GM21423 (cell line): Measurements from ENCODE around the gene CCDC9.
"Not testable (repeated sequence)": the region's sequence is repeated elsewhere in the genome, so short reads cannot be mapped to it uniquely, and the experiment has no call there.

ENCODE experiments used
- ATAC-seq: cut with Tn5 transposase; IDR thresholded peaks from one replicate; pipeline ENCODE4 v1.9.1; 2021; ENCODE audit warnings: mild to moderate bottlenecking, moderate library complexity; ENCODE audit not compliant: unreplicated experiment

CCDC9 gene

GRCh38 chr19:47283405-47284059, 27.2 kb downstream of the CCDC9 start:
- ATAC-seq, result no peak

- ATAC-seq, result no peak
Measured at GRCh38 chr19:47284324-47284899, 28.1 kb downstream of the CCDC9 start.

- no peak for ATAC-seq
Measured at GRCh38 chr19:47296036-47296435, 39.7 kb downstream of the CCDC9 start.

- ATAC-seq, result not testable (repeated sequence)
Measured at GRCh38 chr19:47300867-47301266, 44.5 kb downstream of the CCDC9 start.

- ATAC-seq, result no peak
Measured at GRCh38 chr19:47302249-47302648, 45.9 kb downstream of the CCDC9 start.

- ATAC-seq, result no peak
Measured at GRCh38 chr19:47303966-47304365, 47.6 kb downstream of the CCDC9 start.

GRCh38 chr19:47305309-47305751, 49.0 kb downstream of the CCDC9 start:
- no peak for ATAC-seq

GRCh38 chr19:47306303-47306702, 50.0 kb downstream of the CCDC9 start:
- ATAC-seq, result no peak

- no peak for ATAC-seq
Measured at GRCh38 chr19:47309038-47309437, 52.7 kb downstream of the CCDC9 start.

GRCh38 chr19:47309608-47310007, 53.3 kb downstream of the CCDC9 start, which contains the start of gene C5AR1:
TSS of gene C5AR1 (plus strand) at chr19:47309861. CDS start at chr19:47309896, 35 bp downstream.
- no peak for ATAC-seq

GRCh38 chr19:47310323-47310722, 54.0 kb downstream of the CCDC9 start:
- no peak for ATAC-seq

GRCh38 chr19:47310819-47311218, 54.5 kb downstream of the CCDC9 start:
- no peak for ATAC-seq

- ATAC-seq, result no peak
Measured at GRCh38 chr19:47312366-47313006, 56.2 kb downstream of the CCDC9 start.

GRCh38 chr19:47313754-47314295, 57.5 kb downstream of the CCDC9 start:
- no peak for ATAC-seq

GRCh38 chr19:47315125-47315821, 58.9 kb downstream of the CCDC9 start:
- ATAC-seq, result no peak

GRCh38 chr19:47316513-47316912, 60.2 kb downstream of the CCDC9 start:
- ATAC-seq, result no peak

GRCh38 chr19:47319923-47320871, 63.9 kb downstream of the CCDC9 start:
- no peak for ATAC-seq
